SW 1271 (cell line): ENCODE results near the gene PRR15L.
"Not testable (repeated sequence)": the region's sequence is repeated elsewhere in the genome, so short reads cannot be mapped to it uniquely, and the experiment has no call there.

ENCODE experiments used
- DNase-seq, 2 experiments: peaks; one replicate each; lab custom pipeline; 2025; lab: John Stamatoyannopoulos, UW

PRR15L gene, protein sequence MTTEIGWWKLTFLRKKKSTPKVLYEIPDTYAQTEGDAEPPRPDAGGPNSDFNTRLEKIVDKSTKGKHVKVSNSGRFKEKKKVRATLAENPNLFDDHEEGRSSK

DNA sequence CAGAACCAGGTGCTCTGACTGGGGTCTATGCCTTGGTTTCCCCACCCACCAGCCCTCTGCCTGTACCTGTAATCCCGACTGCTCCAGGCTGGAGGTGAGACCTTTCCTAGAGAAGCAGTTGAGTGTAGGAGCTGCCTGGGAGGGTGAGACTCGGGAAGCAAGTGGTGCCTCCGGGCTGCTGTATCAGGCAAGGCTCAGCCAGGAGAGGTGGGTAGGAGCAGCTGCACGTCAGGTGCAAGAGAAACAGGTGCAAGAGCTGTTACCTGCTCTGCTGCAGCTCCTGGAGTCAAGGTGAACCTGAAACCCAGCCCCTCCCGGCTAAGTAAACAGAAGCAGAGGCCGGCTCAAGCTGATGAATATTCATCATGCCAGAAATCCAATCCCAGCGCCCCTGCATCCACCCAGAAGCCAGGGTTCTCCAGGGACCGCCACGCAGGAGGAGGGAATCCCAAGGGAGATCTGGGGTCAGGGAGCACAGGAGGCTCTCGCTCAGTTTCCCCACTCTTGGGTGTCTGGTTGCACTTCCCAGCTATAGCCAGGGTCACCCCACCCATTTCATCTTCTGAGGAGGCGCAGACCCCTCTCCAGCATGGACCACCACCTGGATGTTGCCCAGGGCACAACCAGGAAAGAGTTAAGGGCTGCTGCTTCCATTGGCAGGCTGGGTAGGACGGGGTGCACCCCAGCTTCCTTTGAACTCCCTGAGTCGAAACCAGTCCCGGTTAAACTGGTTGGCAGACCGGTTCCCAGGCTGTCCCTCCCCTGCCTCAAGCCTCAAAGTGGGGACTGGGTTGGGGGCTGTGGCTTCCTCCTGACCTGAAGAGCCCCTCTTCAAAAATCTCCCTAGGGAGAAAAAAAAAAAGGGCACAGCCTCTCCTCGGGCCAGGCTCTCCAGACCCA is at the start of gene PRR15L:
Gene PRR15L (minus strand): TSS at position 293 of the 900 bp plus-strand sequence. CDS start 4,649 bp downstream, outside the sequence.
- DNase-seq = no peak

DNA sequence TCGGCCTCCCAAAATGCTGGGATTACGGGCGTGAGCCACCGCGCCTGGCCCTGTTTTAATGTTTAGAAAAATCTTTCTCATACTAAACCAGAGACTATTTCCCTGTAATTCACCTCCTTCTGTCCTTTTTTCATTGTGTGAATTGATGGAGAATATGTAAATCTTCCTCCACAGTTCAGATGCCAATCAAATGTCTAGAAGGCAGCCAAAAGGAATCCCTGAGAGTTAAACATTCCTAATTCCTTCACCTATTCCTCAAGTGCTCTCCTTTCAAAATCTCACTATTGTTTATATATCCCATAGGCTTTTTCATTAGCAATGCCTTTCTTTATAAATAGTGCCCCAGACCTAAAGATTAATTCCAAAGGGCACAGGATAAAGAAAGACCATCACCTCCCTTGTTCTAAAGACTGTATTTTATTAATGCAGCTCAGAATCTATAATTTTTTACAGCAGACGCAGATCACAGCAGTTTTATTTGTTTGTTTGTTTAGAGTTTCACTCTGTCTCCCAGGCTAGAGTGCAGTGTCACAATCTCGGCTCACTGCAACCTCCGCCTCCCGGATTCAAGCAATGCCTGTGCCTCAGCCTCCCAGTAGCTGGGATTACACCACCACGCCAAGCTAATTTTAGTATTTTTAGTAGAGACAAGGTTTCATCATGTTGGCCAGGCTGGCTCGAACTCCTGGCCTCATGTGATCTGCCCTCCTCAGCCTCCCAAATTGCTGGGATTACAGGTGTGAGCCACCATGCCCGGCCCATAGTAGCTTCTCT is 49.4 kb upstream of the PRR15L start:
- DNase-seq = no peak

DNA sequence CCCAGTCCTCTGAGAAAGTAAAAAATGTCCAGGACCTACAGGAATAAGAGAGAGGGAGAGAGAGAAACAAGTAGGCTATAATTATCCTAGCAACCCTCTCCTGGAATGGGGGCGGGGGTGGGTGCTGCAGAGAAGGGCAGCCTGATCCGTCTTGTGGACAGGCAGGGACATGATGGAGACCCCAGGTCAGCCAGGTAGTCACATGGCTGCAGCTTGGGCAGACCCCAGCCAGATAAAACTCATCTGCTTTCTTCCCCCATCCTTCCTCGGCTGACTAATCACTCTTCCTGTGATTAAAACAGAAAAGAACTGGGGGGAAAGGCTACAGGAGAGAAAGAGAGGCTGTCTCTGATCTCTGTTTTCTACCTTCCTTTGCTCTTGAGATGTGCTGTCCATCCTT is 47.3 kb upstream of the PRR15L start:
- DNase-seq = no peak

DNA sequence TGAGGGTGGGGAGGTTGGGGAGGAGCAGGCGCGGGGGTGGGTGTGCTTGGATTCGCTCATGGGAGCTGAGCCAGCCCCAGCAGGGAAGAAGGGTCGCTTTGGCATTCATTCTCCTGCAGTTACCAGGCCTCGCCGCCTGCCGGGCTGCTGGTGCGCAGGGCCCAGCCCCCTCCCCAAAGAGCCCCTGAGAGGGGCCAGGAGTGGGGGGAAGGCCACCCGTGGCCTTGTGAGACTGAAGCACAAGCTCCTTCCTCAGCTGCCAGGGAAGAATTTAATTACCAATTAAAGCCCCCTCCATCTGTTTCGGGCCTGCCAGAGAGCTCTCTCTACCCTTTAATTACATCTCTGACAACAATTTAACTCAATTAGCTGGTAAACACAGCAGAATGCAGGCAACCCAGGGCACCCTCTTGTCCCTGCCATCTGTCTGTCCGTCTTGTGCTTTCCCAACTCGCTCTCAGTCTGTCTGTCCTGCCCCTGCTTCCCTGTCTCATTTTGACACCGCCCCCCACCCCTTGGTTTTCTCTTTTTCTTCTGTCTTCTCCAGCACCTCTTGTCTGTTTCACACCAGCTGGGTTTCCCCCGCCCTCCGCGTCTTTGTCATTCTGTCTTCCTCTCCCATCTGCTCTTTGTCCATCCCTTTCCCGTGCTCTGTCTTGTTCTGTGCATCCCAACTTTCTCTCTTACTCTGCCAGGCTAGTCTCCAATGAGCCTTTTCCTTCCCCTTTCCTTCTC is 45.9 kb upstream of the PRR15L start:
- no peak for DNase-seq

DNA sequence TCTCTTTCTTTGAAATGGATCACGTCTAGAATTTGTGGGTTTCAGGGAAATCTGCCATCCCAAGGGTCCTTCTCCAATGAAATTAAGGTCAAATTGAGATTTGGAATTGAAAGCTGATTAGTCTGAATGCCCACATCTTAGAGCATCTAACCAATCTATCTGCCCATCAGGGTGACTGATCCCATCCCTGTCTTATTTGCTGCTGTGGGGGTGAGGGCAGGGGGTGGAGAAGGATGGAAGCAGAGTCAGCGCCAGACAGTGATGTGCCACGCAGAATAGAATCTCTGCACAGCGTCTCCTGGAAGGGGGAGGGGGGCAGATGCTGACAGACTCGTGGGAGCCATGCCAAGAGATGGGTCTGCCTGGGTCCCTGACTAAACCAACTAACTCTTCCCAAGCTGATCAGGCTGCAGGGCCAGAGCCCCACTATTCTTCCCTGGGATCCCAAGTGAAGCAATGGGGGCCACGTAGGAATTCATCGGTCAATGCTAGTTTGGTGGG is 45.3 kb upstream of the PRR15L start:
- no peak for DNase-seq

DNA sequence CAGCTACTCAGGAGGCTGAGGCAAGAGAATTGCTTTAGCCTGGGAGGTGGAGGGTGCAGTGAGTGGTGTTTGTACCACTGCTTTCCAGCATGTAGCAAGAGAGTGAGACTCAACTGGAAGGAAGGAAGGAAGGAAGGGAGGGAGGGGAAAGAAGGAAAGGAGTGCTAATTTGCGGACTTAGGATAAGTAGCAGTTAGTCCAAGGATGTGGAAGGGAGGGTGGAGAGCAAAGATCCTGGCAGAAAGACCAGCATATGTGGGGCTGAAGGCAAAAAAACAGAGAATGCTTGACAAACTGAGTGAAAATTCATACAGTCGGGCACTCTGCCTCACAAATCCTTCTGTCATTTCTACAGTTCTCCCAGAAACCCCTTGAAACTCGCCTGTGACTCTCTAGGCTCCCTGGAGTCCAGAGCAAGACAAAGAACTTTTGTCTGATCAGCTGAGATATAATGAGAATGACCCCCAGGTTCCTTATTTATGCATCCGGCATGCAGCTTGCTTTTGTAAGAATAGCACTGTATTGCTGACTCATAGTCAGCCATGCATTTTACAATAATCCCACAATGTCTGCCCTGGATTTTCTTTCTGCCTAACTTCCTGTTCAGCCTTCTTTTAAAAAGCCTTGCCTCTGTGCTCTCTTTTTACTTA is 44.7 kb upstream of the PRR15L start:
- DNase-seq = no peak

DNA sequence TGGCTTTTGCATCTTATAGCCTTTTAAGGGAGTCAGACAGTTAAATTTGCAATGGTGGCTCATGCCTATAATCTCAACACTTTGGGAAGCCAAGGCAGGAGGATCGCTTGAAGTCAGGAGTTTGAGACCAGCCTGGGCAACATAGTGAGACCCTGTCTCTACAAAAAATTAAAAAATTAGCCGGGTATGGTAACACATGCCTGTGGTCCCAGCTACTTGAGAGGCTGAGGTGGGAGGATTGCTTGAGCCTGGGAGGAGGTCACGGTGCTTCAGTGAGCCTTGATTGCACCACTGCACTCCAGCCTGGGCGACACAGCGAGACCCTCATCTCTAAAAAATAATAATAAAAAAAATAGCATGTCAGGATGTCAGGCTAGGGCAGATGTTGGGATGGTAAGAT is 44.0 kb upstream of the PRR15L start:
- DNase-seq = not testable (repeated sequence)

DNA sequence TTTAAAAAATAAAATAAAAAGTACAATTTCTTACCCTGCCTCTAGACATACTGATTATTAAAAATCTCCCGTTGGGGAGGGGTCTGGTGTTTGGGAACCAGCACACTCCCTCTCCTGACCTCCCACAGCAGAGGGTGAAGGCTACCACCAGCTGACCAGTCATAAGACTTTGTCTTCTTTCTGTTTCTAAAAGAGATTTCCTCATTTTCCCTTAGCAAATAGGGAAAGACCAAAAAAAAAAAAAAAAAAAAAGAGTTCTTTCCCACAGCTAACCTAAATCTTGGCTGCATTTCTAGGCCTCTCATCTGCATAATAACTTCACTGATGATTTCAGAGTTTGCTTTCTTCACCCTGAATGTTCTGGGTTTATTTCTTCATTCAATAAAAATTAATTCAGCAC is 43.5 kb upstream of the PRR15L start:
- DNase-seq = no peak

DNA sequence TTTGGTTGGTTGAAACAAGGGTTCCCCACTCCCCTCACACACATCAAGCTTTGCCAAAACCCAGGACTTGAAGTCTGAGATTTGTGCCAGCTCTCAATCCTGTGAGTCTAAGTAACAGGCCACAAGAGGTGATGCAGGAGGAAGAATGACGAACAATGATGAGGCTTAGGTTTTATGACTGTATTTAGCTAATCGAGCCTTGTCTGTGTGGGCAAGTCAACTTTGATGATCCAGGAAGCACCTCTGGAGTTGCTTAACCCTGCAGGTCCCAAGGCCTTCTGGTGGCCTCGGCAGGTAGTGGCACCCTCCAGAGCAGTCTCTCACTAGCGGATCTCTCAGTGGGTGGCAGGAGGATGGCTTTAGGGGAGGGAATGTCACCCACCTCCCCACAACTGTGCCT is 41.9 kb upstream of the PRR15L start:
- DNase-seq = no peak

DNA sequence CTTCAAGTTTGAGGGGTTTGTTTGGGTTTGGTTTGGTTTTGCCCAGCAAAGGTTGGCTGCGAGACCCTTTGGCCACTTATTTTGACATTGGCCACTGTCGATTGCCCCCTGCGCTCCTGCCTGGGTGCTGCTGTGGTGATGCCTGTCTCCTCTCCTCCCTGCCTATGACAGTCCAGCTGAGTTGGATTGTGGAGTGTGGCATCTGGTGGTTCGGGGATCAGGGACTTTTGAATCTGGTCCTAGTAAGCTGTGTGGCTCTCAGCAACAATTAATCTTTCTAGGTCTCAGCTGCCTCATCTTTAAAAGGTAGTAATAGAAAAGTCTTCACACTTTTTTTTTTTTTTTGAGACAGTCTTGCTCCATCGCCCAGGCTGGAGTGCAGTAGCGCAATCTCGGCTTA is 40.4 kb upstream of the PRR15L start:
- DNase-seq = no peak

DNA sequence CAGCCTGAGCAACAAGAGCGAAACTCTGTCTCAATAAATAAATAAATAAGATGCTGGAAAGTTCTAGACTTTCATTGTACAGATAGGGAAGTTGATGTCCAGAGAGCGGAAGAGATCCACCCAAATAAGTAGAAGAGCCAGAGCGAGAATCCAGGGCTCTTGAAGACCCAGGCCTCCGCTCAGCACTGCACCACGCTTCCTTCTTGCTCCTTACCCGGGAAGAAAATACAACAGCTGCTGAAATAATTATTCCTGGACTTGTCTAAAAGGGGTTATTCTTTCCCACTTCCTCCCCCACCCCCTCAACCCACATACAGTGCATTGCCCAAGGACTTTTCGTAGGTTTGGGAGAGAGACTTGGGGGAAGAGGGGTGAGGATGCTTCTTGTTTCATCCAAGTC is 39.9 kb upstream of the PRR15L start:
- no peak for DNase-seq

DNA sequence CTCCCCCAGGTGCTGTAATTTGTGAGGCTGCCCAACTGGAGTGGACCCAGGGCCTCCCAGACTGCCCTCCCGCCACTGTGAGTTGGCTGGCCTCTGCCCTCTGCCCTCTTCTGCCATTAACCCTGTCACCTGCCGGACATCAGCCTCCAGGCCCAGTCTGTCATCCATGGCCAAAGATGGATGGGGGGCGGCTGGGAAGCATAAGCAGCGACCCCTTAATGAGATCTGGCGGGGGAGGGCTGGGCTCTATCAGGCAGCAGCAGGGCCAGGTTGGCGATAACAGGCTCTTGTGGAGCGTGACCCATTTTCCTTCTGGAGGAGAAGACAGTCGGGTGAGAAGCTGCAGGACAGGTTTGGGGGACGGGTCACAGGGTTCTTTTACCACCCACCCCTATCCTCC is 38.5 kb upstream of the PRR15L start:
- no peak for DNase-seq

DNA sequence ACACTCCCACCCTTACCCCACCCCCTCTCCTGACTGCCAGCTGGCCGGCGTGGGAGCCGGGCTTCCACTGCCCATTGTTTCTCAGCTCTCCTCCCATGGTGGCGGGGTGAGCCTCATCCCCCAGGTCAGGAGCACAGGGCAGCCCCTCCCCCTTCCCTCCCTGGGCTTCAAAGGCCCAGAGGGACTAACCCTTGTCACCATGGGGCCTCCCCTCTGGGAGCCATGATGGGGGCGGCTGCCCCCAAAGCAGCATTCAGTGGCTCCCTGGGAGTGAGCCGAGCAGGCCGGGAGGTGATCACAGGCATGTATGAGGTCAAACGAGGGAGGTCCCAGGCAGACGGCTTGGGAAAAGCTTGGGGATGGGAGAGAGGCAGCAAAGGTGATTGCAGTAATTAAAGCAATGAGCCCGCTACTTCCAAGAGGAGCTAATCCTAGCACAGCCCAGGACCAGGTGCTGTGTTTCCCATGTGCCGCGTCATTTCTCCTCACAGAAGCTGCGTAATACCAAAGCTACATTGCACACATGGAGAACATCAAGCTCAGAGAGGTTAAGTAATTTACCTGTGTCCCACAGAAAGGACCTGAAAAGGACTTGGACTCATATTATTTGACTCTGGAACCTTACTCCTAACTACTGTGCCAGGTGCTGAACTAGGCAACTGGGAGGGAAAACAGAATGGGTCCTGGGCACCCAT is 37.7 kb upstream of the PRR15L start:
- no peak for DNase-seq

DNA sequence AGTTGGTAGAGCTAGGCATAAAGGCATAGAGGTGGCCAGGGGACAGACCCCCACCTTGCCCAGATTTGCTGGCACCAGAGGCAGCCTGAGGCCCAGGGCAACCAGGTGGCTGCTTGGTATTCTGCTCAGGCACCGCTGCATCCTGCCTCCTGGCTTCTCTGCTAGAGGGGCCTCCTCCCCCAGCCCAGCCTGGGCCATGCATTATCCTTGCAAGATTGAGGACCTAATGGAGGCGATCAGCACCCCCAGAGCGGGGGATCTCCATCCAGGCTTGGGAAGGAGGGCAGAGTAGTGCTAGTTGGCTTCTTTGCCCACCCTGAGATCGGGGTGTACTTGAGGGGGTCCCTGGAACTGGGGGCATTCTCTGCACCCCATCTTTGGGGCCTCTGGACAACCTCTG is 37.0 kb upstream of the PRR15L start:
- no peak for DNase-seq

DNA sequence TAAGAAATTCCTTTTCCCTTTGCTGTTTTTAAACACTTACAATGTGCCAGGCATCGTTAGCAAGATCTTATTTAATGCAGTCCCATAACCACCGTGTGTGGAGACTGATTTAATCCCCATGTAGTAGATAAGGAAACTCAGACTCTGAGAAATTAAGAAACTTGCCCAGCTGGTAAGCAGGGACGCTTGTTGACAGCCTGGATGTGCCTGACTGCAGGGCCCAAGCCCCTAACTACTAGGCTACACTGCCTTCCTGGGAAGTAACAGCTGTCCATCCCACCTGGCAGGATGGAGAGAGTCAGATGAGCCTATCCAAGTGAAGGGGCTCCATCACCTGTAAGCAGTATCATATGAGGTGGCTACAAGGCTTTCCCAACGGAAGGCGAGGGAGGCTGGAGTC is 36.3 kb upstream of the PRR15L start:
- no peak for DNase-seq

DNA sequence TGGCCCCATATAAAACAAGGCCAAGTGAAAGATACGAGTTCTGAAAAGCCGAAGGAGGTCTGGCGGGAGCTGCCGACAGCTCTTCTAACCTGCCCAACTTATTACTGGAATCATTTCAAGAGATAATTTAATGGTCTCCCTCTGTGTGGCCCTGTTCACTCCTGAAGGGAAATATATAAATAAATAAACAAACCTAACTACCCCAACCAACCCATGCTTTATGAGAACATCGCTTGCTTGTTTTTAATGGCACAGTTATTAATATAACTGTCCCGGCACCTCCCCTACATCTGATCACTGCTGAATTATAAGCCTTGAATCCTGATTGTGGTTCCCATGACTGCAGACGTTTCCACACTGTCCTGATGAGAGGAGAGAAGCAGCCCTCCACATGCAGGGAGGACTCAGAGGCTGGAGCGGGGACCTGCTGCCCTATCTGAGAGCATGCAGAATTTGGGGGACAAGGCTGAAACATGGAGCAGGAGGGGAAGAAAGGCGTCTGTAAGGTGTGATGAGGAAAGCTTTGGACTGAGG is 35.4 kb upstream of the PRR15L start:
- no peak for DNase-seq

DNA sequence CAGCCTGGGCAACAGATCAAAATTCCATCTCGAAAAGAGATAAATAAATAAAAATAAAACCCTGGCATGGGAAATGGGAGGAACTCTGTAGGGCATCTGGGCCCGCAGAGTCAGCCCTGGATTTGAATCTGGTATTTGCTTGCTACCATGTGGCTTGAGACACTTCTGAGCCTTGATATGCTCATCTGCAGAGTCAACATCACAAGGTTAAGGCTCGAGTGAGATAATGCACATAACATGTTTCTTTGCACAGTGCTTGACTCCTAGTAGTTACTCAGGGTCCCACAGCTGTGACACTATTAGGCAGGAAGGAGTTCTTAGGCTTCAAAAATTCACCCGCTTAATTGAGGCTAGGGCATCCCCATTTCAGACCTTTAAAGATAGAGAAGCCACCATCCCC is 34.5 kb upstream of the PRR15L start:
- no peak for DNase-seq

DNA sequence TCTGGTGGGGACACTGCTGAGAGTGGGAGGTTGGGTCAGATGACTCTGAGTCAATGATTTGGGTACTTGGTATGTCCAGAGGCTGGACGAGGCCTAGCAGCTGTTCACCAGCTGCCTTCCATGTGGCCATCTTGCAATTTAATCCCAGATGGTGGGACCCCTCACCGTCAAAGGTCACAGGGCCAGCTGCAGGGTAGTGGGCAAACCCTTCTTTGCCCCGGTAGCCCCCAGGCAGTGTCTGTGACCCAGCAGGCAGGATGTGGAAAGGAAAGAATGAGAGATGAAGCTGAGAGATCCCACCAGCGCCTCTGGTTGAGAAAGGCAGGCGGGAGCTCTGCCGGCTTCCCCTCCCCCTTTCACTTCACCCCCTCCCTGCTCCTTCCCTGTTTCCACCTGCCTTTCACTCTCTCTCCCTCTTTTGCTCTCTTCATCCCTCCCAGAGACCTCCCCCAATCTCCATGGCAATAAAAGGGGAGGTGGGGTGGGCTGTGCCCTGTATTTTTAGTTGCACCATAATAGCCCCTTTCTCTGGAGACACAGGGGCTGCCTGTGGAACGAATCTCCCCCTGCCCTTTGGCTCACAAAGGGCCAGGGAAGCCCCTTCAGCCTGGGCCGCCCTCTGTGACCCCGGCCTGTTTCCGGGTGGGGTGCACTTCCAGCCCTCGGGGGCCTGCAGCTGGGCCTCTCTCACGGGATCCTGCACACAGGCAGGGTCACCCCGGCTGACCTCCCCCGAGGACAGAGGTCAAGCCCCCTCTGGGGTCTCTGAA is 33.5 kb upstream of the PRR15L start:
- DNase-seq = no peak

DNA sequence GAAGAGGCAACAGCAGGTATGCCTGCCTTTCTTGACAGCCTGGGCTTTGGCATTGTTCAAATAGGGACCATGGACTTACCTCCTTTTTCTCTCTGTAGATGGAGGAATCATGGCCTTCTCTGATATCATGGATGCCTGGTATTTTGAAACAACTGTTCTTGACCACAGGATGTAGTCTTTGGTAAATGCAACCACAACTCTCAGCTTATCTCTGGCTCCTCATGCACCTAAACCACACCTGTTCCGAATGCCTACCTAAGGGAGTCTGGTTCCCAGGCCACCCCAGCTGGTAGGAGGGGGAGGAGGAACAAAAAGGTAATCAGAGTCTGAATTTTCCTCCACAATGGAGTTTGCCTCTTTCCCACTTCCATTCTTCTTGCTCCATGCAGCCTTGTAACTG is 32.0 kb upstream of the PRR15L start:
- no peak for DNase-seq

DNA sequence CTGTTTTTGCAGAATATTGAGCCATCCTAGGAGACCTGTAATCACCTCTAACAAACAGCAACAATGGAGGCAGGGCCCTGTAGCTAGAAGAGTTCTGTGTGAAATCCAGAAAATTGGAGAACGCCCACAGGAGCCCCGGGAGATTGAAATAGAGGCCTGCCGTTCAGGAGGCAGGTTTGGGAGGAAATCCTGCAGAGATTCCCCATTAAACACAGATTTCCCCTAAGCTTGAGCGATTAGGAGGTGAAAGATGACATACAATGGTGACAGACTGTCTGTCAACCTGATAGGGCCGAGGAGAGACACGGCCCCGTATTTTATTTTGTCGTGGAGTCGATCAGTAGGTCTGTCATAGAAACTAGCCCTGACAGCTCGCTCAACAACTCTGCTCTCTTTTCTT is 31.5 kb upstream of the PRR15L start:
- DNase-seq = no peak
